Vagina (tissue), 2 donors: Measurements from ENCODE around the gene CCT5. TPM values are rescaled to one million over a fixed set of nuclear protein-coding genes. Genes with fewer than 3 reads are reported as not detected.
A peak's percentile ranks its signal among the peaks of the same experiment; 100 is the strongest.

Experiments used
- DNase-seq, 2 donors: peaks; one replicate each; pipeline ENCODE4 v3.0.0-alpha.2; 2017; ENCODE audit errors: extremely low spot score in 2 of 2
- H3K27ac ChIP-seq: fragments of 200-600 bp; sonication (generic); one replicate; pipeline ENCODE4 v1.5.1; 2019
- H3K27me3 ChIP-seq: fragments of 200-600 bp; sonication (generic); one replicate; pipeline ENCODE4 v1.5.1; 2019
- H3K36me3 ChIP-seq, 2 donors: fragments of 200-600 bp; sonication (generic); one replicate each; pipeline ENCODE4 v1.5.1; 2017 to 2019
- H3K4me1 ChIP-seq: fragments of 200-600 bp; sonication (generic); one replicate; pipeline ENCODE4 v1.5.1; 2019
- H3K4me3 ChIP-seq, 2 donors: fragments of 200-600 bp; sonication (generic); 1 replicate in 1 of 2; 2 replicates in 1 of 2; pipeline ENCODE4 v1.5.1; 2016 to 2019
- H3K9me3 ChIP-seq: fragments of 200-600 bp; sonication (generic); one replicate; pipeline ENCODE4 v1.5.1; 2019
- POLR2A ChIP-seq, 2 donors: fragments of 450-650 bp; IDR thresholded peaks; one replicate each; pipeline ENCODE4 v1.6.1; 2017; ENCODE audit warnings: antibody characterized with exemption in 2 of 2, mild to moderate bottlenecking in 2 of 2, moderate library complexity in 2 of 2
- POLR2AphosphoS5 ChIP-seq, 2 donors: sonication (generic); formaldehyde crosslinking; IDR thresholded peaks; one replicate each; pipeline ENCODE4 v1.9.0; 2017; ENCODE audit warnings: antibody characterized with exemption in 2 of 2, mild to moderate bottlenecking in 2 of 2, low read depth in 1 of 2; ENCODE audit not compliant: insufficient read depth in 1 of 2
- intact Hi-C: fragments of 100-400 bp; cut with DNase I; formaldehyde crosslinking; loops from one replicate; pipeline ENCODE4 v1.15.1; 2023
- total RNA-seq: library from RNA; depleted of rRNA; stranded (reverse); fragments of >200 nt; gene quantifications from one replicate; pipeline ENCODE4 v1.2.3, GENCODE V29; 2016
- TF ChIP-seq, protein P1 (sequence below), 3 experiments: fragments of 450-650 bp in 2 of 3; fragments of 200-600 bp in 1 of 3; sonication (generic) in 1 of 3; IDR thresholded peaks; one replicate each; pipeline ENCODE4 v1.5.1; 2017 to 2019; ENCODE audit warnings: antibody characterized with exemption in 3 of 3, mild to moderate bottlenecking in 2 of 3, moderate library complexity in 2 of 3

The CCT5 gene
- total RNA-seq, 1 donor from 2014 or later: 83.2 TPM

DNA sequence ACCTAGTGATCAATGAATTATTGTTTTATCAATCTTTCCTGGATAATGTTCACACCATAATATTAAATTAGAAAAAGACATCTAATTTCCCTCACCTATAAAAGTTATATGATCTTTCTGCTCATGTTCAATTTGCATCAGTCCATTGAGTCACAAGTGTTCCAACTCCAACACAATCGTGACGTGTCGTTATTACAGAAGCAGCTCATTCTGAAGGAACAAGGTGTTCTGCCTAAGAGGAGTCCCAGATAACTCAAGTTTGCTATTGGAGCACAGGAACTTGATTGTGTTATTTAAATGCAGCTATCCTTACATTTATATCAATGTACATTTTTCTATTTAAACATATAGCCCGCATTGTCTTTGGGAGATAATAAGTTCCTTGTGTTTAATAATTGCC is 31.0 kb upstream of the CCT5 start:
- H3K36me3 ChIP-seq: no peaks in the 10 kb centered on the region
- no peak overlapping the region for H3K27ac ChIP-seq
- no peaks in the 10 kb centered on the region for H3K27me3 ChIP-seq
- TF ChIP-seq POLR2A (IDR thresholded peaks at IDR 0.05) (no peak), POLR2AphosphoS5 (IDR thresholded peaks at IDR 0.05; ENCODE audit: insufficient read depth in 1 of 2, low read depth in 1 of 2) (no peak)
- TF ChIP-seq, protein P1, sequence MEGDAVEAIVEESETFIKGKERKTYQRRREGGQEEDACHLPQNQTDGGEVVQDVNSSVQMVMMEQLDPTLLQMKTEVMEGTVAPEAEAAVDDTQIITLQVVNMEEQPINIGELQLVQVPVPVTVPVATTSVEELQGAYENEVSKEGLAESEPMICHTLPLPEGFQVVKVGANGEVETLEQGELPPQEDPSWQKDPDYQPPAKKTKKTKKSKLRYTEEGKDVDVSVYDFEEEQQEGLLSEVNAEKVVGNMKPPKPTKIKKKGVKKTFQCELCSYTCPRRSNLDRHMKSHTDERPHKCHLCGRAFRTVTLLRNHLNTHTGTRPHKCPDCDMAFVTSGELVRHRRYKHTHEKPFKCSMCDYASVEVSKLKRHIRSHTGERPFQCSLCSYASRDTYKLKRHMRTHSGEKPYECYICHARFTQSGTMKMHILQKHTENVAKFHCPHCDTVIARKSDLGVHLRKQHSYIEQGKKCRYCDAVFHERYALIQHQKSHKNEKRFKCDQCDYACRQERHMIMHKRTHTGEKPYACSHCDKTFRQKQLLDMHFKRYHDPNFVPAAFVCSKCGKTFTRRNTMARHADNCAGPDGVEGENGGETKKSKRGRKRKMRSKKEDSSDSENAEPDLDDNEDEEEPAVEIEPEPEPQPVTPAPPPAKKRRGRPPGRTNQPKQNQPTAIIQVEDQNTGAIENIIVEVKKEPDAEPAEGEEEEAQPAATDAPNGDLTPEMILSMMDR (IDR thresholded peaks at IDR 0.05): no peak
- H3K4me1 ChIP-seq: no peaks in the 10 kb centered on the region
- intact Hi-C loops: no loop called here
- DNase-seq: no peak
- no peaks in the 10 kb centered on the region for H3K9me3 ChIP-seq
- H3K4me3 ChIP-seq: no peak overlapping the region

DNA sequence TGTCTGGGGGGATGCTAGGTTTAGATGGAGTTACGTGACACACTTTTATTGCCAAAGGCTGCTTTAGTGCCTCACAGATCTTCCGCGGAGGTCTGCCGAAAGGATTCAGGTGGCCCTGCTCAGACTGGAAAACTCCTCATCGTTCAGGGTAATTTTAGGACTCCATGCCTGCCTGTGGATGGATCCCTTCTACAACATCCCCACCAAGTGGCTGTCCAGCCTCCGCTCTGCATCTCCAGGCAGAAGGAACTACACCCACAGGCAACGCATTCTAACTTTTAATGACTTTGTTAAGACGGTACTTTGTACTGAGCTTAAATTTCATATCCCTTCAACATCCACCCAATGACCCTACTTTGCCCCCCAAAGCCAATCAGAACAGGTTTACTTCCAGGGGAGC is 29.8 kb upstream of the CCT5 start:
- Histone ChIP-seq H3K4me1 (no peaks in the 10 kb centered on the region), H3K36me3 (no peaks in the 10 kb centered on the region), H3K4me3 (no peak overlapping the region), H3K27me3 (no peaks in the 10 kb centered on the region), H3K27ac (no peak overlapping the region), H3K9me3 (no peaks in the 10 kb centered on the region)
- TF ChIP-seq POLR2AphosphoS5 (IDR thresholded peaks at IDR 0.05; ENCODE audit: insufficient read depth in 1 of 2, low read depth in 1 of 2): no peak
- TF ChIP-seq, protein P1 (IDR thresholded peaks at IDR 0.05): peak in 1 of 3 experiments; percentile 7
- DNase-seq: no peak
- intact Hi-C loops: no loop called here

DNA sequence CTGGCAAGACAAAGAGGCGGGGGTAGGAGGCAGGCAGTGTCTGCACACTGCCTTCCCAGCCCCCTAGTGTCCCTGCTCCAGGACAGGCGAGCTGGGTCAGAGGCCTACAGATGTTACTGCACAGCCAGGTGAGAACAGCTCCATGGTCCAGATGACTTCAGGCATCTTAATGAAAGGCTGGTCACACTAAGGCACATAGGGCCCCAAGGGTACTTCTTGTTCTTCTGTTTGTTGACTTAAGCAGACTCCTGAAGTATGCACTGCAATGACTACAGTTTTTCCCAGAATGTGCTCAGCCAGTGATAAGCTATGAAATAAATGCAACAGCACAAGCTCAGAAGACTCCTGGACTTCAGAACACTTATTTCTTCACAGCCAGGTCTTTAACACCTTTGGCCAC is 27.8 kb upstream of the CCT5 start:
- intact Hi-C loops: no loop called here
- Histone ChIP-seq H3K4me1 (no peaks in the 10 kb centered on the region), H3K27ac (no peak overlapping the region), H3K36me3 (no peaks in the 10 kb centered on the region), H3K9me3 (no peaks in the 10 kb centered on the region), H3K4me3 (no peak overlapping the region), H3K27me3 (no peaks in the 10 kb centered on the region)
- TF ChIP-seq, protein P1 (IDR thresholded peaks at IDR 0.05): no peak
- TF ChIP-seq POLR2A (IDR thresholded peaks at IDR 0.05) (no peak), POLR2AphosphoS5 (IDR thresholded peaks at IDR 0.05; ENCODE audit: insufficient read depth in 1 of 2, low read depth in 1 of 2) (no peak)
- DNase-seq: no peak

DNA sequence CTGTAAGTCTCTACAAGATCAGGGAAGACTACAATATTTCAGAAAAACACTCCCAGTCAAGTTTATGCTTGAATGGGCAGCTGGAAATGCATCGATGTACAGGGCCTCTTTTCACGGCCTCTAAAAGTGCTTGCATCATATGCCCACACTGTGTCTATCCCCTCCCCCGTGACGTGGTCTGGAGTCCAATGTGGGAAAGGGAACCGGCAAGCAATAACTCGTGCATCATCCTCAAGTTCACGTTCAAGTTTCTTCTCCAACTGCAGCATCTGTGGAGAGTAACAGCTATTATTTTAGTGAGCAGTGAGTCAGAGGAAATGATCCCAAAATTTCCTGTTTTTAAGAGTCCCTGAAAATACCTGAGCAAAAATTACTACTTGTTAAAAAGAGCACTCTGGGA is 22.7 kb upstream of the CCT5 start:
- intact Hi-C loops: no loop called here
- no peaks in the 10 kb centered on the region for H3K36me3 ChIP-seq

DNA sequence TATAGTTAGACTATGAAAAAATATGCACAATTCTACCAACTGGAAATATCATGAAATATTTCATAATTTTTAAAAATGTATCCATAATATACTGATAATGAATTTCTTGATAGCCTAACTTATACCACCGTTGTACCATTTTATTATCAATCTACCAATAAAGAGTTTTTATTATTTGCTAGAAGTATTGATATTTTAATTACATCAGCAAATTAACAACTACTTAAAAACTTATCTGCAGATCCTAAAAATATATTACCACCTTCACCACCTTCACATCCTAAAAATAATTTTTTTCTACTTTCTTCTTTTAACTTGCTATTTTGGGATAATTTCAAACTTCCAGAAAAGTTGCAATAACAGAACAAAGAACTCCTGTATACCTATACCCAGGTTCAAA is 21.8 kb upstream of the CCT5 start:
- no peak overlapping the region for H3K27ac ChIP-seq
- H3K4me3 ChIP-seq: no peak overlapping the region
- intact Hi-C loops: no loop called here
- no peaks in the 10 kb centered on the region for H3K27me3 ChIP-seq
- H3K9me3 ChIP-seq: no peaks in the 10 kb centered on the region
- no peaks in the 10 kb centered on the region for H3K36me3 ChIP-seq
- DNase-seq: no peak
- H3K4me1 ChIP-seq: no peaks in the 10 kb centered on the region
- no peak for TF ChIP-seq POLR2A (IDR thresholded peaks at IDR 0.05)
- TF ChIP-seq, protein P1 (IDR thresholded peaks at IDR 0.05): no peak
- no peak for TF ChIP-seq POLR2AphosphoS5 (IDR thresholded peaks at IDR 0.05; ENCODE audit: insufficient read depth in 1 of 2, low read depth in 1 of 2)

More for the DNA sequence above, 22.7 kb upstream of the CCT5 start:
- TF ChIP-seq, protein P1 (IDR thresholded peaks at IDR 0.05): no peak
- no peak for TF ChIP-seq POLR2A (IDR thresholded peaks at IDR 0.05)
- TF ChIP-seq POLR2AphosphoS5 (IDR thresholded peaks at IDR 0.05; ENCODE audit: insufficient read depth in 1 of 2, low read depth in 1 of 2): no peak
- Histone ChIP-seq H3K4me3 (no peak overlapping the region), H3K9me3 (no peaks in the 10 kb centered on the region), H3K4me1 (no peaks in the 10 kb centered on the region), H3K27me3 (no peaks in the 10 kb centered on the region), H3K27ac (no peak overlapping the region)
- DNase-seq: no peak
